Dendritic cell treated with granulocyte-macrophage colony-stimulating factor and Interleukin-4, amounts not matched to agents 40 ng/mL and 50 ng/mL, for 4 days (primary cell): ENCODE measurements around the gene ADCY1.

Experiments
- H3K27ac Mint-ChIP-seq: one replicate; pipeline ENCODE4 v1.8.0; 2022; ENCODE audit warnings: mild to moderate bottlenecking, mixed read lengths
- H3K27me3 Mint-ChIP-seq: one replicate; pipeline ENCODE4 v1.8.0; 2022; ENCODE audit warnings: mild to moderate bottlenecking, mixed read lengths
- H3K36me3 Mint-ChIP-seq: one replicate; pipeline ENCODE4 v1.8.0; 2022; ENCODE audit warnings: low read depth, mixed read lengths
- H3K4me1 Mint-ChIP-seq: one replicate; pipeline ENCODE4 v1.8.0; 2022; ENCODE audit warnings: low read depth, mixed read lengths
- H3K4me3 Mint-ChIP-seq: one replicate; pipeline ENCODE4 v1.8.0; 2022; ENCODE audit warnings: mild to moderate bottlenecking, moderate library complexity, mixed read lengths
- H3K9me3 Mint-ChIP-seq: one replicate; pipeline ENCODE4 v1.8.0; 2022; ENCODE audit warnings: mixed read lengths
- intact Hi-C: fragments of 100-400 bp; cut with micrococcal nuclease; formaldehyde crosslinking; loops from one replicate; pipeline ENCODE4 v1.15.0; 2022

ADCY1 gene

DNA sequence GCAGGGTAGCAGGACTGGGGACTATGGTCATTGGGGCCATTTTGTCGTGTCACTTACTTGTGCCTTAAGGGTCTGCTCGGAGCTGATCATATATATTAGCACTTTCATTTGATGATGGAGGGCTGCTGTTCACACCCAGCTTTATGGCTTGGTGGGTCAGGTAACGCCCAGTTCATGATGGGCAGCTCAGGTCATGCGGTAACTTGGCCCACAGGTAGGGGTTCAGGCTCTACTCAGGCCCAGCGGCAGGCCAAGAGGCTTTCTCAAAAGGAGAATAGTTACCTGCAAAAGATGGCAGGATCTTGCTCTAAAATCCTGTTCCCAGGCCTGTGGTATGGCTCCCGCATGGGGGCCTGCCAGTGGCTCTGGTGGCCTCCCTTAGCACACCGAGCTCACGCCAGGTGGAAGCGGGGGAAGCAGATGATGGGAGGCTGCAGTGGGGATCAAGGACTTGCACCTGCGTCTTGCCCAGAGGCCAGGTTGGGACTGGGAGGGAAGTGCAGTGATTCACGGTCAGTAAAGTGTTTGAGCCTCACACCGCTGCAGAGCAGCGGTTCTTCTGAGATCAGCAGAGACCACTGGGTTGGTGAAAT is 109.5 kb downstream of the ADCY1 start:
- H3K27ac Mint-ChIP-seq = no peak overlapping the region
- no peaks in the 10 kb centered on the region for H3K9me3 Mint-ChIP-seq
- intact Hi-C loops = no loop called here
- H3K27me3 Mint-ChIP-seq = no peaks in the 10 kb centered on the region
- H3K4me3 Mint-ChIP-seq = no peak overlapping the region
- H3K36me3 Mint-ChIP-seq = no peaks in the 10 kb centered on the region
- no peaks in the 10 kb centered on the region for H3K4me1 Mint-ChIP-seq

- Mint-ChIP-seq H3K4me1 (no peaks in the 10 kb centered on the region), H3K27ac (no peak overlapping the region), H3K27me3 (no peaks in the 10 kb centered on the region), H3K36me3 (no peaks in the 10 kb centered on the region), H3K9me3 (no peaks in the 10 kb centered on the region), H3K4me3 (no peak overlapping the region)
- intact Hi-C loops = no loop called here
Measured at GRCh38 chr7:45684910-45685618, 110.9 kb downstream of the ADCY1 start.

DNA sequence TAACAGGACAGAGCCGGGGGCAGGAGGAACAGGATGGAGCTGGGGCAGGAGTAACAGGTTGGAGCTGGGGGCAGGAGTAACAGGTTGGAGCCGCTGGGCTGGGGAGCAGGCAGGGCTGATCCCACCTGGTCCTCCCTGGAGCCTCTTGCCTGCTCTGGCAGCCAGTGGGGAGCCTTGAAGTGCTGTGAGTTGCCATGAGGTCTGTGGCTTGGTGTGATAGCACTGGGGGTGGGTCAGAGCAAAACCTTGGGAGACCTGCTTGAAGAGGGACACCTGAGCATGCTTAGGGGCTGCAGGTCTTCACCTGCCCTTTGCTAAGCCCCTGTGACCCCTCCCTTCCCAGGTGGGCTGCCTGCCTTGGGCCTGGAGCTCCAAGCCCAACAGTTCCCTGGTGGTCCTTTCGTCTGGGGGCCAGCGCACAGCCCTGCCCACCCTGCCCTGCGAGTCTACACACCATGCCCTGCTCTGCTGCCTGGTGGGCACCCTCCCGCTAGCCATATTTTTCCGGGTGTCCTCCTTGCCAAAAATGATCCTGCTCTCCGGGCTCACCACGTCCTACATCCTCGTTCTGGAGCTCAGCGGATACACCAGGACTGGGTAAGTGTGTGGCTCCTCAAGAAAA is 111.6 kb downstream of the ADCY1 start:
- Mint-ChIP-seq H3K27ac (no peak overlapping the region), H3K4me3 (no peak overlapping the region), H3K9me3 (no peaks in the 10 kb centered on the region), H3K4me1 (no peaks in the 10 kb centered on the region), H3K36me3 (no peaks in the 10 kb centered on the region), H3K27me3 (no peaks in the 10 kb centered on the region)
- intact Hi-C loops = no loop called here

- H3K27me3 Mint-ChIP-seq = no peaks in the 10 kb centered on the region
- H3K4me3 Mint-ChIP-seq = no peak overlapping the region
- H3K27ac Mint-ChIP-seq = no peak overlapping the region
- intact Hi-C loops = no loop called here
- H3K36me3 Mint-ChIP-seq = no peaks in the 10 kb centered on the region
- no peaks in the 10 kb centered on the region for H3K9me3 Mint-ChIP-seq
- H3K4me1 Mint-ChIP-seq = no peaks in the 10 kb centered on the region
Measured at GRCh38 chr7:45686441-45687184, 112.4 kb downstream of the ADCY1 start.

GRCh38 chr7:45687185-45687560 is 113.0 kb downstream of the ADCY1 start:
- Mint-ChIP-seq H3K27ac (no peak overlapping the region), H3K9me3 (no peaks in the 10 kb centered on the region), H3K27me3 (no peaks in the 10 kb centered on the region), H3K4me1 (no peaks in the 10 kb centered on the region), H3K4me3 (no peak overlapping the region), H3K36me3 (no peaks in the 10 kb centered on the region)
- intact Hi-C loops = no loop called here

DNA sequence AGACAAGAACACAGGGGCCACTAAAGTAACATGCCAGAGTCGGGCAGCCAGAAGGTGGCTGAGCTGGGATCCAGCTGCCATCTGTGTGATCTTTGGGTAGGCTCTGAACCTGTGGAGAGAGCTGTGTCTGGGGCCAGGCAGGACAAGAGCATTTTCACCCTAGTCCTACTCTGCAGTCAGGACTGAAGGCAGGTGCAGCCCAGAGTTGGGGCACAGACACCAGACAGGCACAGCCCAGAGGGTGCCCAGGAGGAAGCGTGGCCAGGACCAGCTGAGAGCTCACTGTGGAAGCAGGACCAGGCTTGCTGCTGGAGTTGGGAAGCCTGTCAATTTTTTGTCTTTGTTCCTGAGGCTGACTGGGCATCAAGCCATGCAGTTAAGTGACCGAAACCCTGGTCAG is 113.6 kb downstream of the ADCY1 start:
- no peaks in the 10 kb centered on the region for H3K27me3 Mint-ChIP-seq

GRCh38 chr7:45688382-45688781 is 114.2 kb downstream of the ADCY1 start:
- H3K36me3 Mint-ChIP-seq = no peaks in the 10 kb centered on the region
- intact Hi-C loops = no loop called here
- no peak overlapping the region for H3K4me3 Mint-ChIP-seq
- H3K4me1 Mint-ChIP-seq = no peaks in the 10 kb centered on the region
- no peaks in the 10 kb centered on the region for H3K27me3 Mint-ChIP-seq
- H3K9me3 Mint-ChIP-seq = no peaks in the 10 kb centered on the region
- no peak overlapping the region for H3K27ac Mint-ChIP-seq

More for the DNA sequence above, 113.6 kb downstream of the ADCY1 start:
- no peaks in the 10 kb centered on the region for H3K4me1 Mint-ChIP-seq
- intact Hi-C loops = no loop called here
- no peak overlapping the region for H3K4me3 Mint-ChIP-seq
- H3K27ac Mint-ChIP-seq = no peak overlapping the region
- no peaks in the 10 kb centered on the region for H3K9me3 Mint-ChIP-seq
- H3K36me3 Mint-ChIP-seq = no peaks in the 10 kb centered on the region

DNA sequence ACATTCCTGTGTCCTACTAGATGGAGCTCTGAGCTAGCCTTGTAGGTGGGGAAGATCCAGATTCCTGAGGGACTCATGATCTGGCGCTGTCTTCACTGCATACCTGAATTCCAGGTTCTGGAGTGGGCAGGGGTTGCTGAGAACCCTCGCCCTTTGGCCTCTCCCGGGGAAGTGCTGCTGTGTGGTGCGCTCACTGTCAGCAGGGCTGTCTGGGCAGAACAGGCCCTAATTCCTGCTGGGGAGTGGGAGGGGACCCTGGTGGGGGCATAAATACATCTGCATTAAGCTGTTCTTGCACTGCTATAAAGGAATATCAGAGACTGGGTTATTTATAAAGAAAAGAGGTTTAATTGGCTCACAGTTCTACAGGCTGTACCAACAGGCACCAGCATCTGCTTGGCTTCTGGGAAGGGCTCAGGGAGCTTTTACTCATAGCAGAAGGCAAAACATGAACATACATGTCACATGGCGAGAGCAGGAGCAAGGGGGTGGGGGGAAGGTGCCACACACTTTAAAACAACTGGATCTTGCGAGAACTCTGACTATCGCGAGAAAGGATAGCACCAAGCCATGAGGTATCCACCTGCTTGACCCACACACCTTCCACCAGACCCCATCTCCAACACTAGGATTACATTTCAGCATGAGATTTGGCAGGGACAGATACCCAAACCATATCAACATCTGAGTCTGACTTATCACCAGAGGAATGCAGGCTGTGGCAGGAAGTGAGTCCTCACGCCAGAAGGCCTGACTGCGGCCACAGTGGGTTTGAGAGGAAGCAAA is 115.0 kb downstream of the ADCY1 start:
- intact Hi-C loops = no loop called here
- H3K27ac Mint-ChIP-seq = no peak overlapping the region
- H3K4me3 Mint-ChIP-seq = no peak overlapping the region
- H3K27me3 Mint-ChIP-seq = no peaks in the 10 kb centered on the region
- no peaks in the 10 kb centered on the region for H3K9me3 Mint-ChIP-seq
- H3K4me1 Mint-ChIP-seq = no peaks in the 10 kb centered on the region
- no peaks in the 10 kb centered on the region for H3K36me3 Mint-ChIP-seq

DNA sequence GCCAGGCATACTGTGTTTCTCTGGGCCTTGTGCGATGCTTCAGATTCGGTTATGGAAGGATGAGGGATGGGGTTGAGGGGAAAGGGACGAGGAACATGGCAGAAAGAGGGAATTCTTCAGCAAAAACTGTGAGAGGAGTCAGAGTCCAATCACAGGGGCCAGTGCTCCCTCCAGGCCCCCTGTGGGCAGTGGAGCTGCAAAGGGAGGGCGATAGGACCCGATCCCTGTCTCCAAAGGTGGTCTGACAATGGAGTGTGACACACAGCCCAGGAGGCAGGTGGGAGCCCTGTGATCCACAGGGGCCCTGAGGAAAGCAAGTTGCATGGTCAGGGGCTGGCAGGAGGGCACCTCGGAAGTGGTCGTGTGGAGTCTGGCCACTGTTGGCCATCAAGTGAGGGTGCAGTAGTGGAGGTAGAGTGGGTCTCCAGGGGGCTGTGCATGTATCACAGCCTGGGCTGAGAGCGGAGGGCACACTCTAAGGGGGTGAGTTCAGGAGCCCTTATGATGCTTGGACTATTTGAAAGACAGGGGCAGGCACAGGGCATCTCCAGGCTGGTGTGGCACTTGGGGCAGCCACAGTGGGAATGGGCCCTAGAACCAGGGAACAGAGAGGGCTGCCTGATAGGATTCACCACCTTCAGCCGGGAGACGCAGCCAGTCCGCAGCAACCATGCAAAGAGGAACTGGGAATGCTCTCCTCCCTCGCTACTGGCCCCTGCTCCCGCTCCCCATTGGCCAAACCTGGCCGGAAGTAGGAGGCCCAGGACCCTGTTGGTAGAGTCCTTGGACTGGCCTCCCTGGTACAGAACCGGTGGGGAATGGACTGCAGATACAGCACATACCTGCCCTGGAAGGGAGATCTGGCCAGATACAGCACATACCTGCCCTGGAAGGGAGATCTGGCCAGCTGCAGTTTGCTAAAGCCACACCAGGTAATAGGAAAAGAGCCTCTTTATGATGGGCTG is 115.9 kb downstream of the ADCY1 start:
- intact Hi-C loops = no loop called here
- H3K4me3 Mint-ChIP-seq = no peak overlapping the region
- H3K27me3 Mint-ChIP-seq = no peaks in the 10 kb centered on the region
- no peaks in the 10 kb centered on the region for H3K36me3 Mint-ChIP-seq
- H3K4me1 Mint-ChIP-seq = no peaks in the 10 kb centered on the region
- no peaks in the 10 kb centered on the region for H3K9me3 Mint-ChIP-seq
- no peak overlapping the region for H3K27ac Mint-ChIP-seq

GRCh38 chr7:45690762-45691150 is 116.6 kb downstream of the ADCY1 start:
- no peaks in the 10 kb centered on the region for H3K27me3 Mint-ChIP-seq
- no peaks in the 10 kb centered on the region for H3K4me1 Mint-ChIP-seq
- H3K27ac Mint-ChIP-seq = no peak overlapping the region
- H3K36me3 Mint-ChIP-seq = no peaks in the 10 kb centered on the region
- H3K9me3 Mint-ChIP-seq = no peaks in the 10 kb centered on the region
- intact Hi-C loops = no loop called here
- H3K4me3 Mint-ChIP-seq = no peak overlapping the region

DNA sequence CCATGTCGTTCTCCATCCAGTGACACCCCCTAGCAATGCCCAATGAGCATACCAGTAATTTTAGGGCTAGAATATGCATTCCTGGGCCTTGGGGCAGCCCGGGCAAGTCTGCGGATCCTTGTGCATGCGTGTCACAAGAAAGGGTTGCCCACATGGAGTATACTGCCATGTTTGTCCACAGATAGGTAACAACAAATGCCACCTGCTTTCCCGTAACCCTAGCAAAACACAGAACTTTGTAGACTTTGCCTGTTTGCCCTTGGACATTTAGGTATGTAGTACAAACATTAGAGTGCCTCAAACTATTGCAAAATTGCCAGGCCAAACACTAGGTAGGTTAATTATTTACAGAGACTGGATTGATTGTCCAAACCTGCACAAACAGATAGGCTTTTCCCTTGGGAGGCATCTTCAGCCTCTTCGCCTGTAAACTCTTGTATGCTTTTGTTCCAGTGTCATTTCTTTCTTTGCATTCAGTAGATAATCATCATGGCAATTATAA is 117.0 kb downstream of the ADCY1 start:
- H3K27me3 Mint-ChIP-seq = no peaks in the 10 kb centered on the region

DNA sequence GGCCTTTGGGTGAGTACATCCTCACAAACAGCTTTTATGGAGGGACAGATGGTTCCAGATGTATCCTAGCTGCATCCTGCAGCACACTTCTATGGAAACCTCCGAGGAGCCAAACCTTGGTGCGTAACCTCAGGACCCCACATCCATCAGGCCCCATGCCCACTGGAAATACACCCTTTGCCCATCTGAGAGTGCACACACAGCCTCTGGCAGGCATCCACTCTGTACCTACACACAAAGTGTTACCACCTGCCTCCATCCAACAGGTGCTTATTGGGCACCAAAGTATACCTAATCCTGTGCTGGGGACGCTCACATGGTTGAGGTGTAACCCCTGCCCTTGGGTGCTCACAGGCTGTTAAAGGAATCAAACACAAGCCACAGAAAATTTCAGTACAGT is 117.9 kb downstream of the ADCY1 start:
- Mint-ChIP-seq H3K36me3 (no peaks in the 10 kb centered on the region), H3K4me3 (no peak overlapping the region), H3K27ac (no peak overlapping the region), H3K4me1 (no peaks in the 10 kb centered on the region), H3K9me3 (no peaks in the 10 kb centered on the region), H3K27me3 (no peaks in the 10 kb centered on the region)
- intact Hi-C loops = no loop called here

More for the DNA sequence above, 117.0 kb downstream of the ADCY1 start:
- Mint-ChIP-seq H3K4me1 (no peaks in the 10 kb centered on the region), H3K36me3 (no peaks in the 10 kb centered on the region), H3K27ac (no peak overlapping the region), H3K4me3 (no peak overlapping the region), H3K9me3 (no peaks in the 10 kb centered on the region)
- intact Hi-C loops = no loop called here
